K562 (cell line): ENCODE measurements around the gene CDS2. TPM values are rescaled to one million over a fixed set of nuclear protein-coding genes. Genes with fewer than 3 reads are reported as not detected.

ENCODE experiments used
- CHCHD3 ChIP-seq: fragments of 250-450 bp; sonication (Bioruptor Pico); IDR thresholded peaks from 2 replicates; pipeline ENCODE4 v2.1.2; 2022; ENCODE audit warnings: mild to moderate bottlenecking
- COPS2 ChIP-seq: fragments of 450-650 bp; conservative IDR thresholded peaks from 2 replicates; pipeline ENCODE4 v1.6.1; 2016; ENCODE audit warnings: mild to moderate bottlenecking, moderate library complexity
- FOXM1 ChIP-seq, 2 experiments: fragments of 450-650 bp in 1 of 2; sonication (generic) in 1 of 2; formaldehyde crosslinking in 1 of 2; IDR thresholded peaks; 2 replicates each; pipeline versions ENCODE4 v1.6.1 to v1.9.0; 2017 to 2022; ENCODE audit warnings: low read depth in 2 of 2, mild to moderate bottlenecking in 2 of 2, missing genetic modification reagents in 1 of 2, moderate library complexity in 1 of 2
- HBP1 ChIP-seq: fragments of 450-650 bp; formaldehyde crosslinking; IDR thresholded peaks from 2 replicates; pipeline ENCODE4 v1.4.0; 2022; ENCODE audit warnings: missing genetic modification characterization
- HDAC6 ChIP-seq: IDR thresholded peaks from 2 replicates; pipeline ENCODE4 v1.6.1; 2012; ENCODE audit warnings: low read depth, mild to moderate bottlenecking, control low read depth, inconsistent platforms, low read length, moderate library complexity
- HNRNPK ChIP-seq: fragments of 200-400 bp; formaldehyde crosslinking; IDR thresholded peaks from one replicate; pipeline ENCODE4 v1.6.1; 2018; ENCODE audit warnings: mild to moderate bottlenecking, low read depth, low read length; ENCODE audit not compliant: poor library complexity, severe bottlenecking
- LEF1 ChIP-seq: fragments of 450-650 bp; IDR thresholded peaks from 2 replicates; pipeline ENCODE4 v1.6.1; 2016; ENCODE audit warnings: mild to moderate bottlenecking
- MEF2A ChIP-seq: IDR thresholded peaks from 2 replicates; pipeline ENCODE4 v1.6.1; 2011; ENCODE audit warnings: low read depth, mild to moderate bottlenecking, low read length, moderate library complexity; ENCODE audit not compliant: control insufficient read depth
- MYBL2 ChIP-seq, 2 experiments: fragments of 450-650 bp in 1 of 2; sonication (generic) in 1 of 2; formaldehyde crosslinking in 1 of 2; IDR thresholded peaks; 2 replicates each; pipeline versions ENCODE4 v1.6.1 to v1.8.1; 2017 to 2022; ENCODE audit warnings: borderline replicate concordance in 1 of 2, inconsistent platforms in 1 of 2, low read depth in 1 of 2, mild to moderate bottlenecking in 1 of 2, missing genetic modification reagents in 1 of 2, moderate library complexity in 1 of 2
- PCBP1 ChIP-seq: fragments of 200-400 bp; formaldehyde crosslinking; IDR thresholded peaks from 2 replicates; pipeline ENCODE4 v1.6.1; 2018; ENCODE audit warnings: mild to moderate bottlenecking, low read depth, low read length; ENCODE audit not compliant: poor library complexity, severe bottlenecking
- RBM14 ChIP-seq: fragments of 200-400 bp; formaldehyde crosslinking; IDR thresholded peaks from 2 replicates; pipeline ENCODE4 v1.6.1; 2018; ENCODE audit warnings: low read depth, mild to moderate bottlenecking, low read length, moderate library complexity, borderline replicate concordance; ENCODE audit not compliant: insufficient read depth
- TCF7 ChIP-seq: sonication (generic); IDR thresholded peaks from 2 replicates; pipeline ENCODE4 v1.6.1; 2016; ENCODE audit warnings: antibody characterized with exemption, borderline replicate concordance
- TEAD2 ChIP-seq: fragments of 450-650 bp; IDR thresholded peaks from 2 replicates; pipeline ENCODE4 v1.6.1; 2016; ENCODE audit warnings: missing genetic modification characterization, control low read depth, missing compliant biosample characterization
- XRCC4 ChIP-seq: IDR thresholded peaks from one replicate; pipeline ENCODE4 v1.6.1; 2011; ENCODE audit not compliant: insufficient read depth, insufficient read length; ENCODE audit errors: extremely low read depth
- ZNF584 ChIP-seq: fragments of 200-800 bp; sonication (Bioruptor generic); IDR thresholded peaks from 2 replicates; pipeline ENCODE4 v1.6.1; 2016; ENCODE audit warnings: low read depth, mild to moderate bottlenecking, missing genetic modification characterization, missing compliant biosample characterization
- ZNF707 ChIP-seq: fragments of 250-450 bp; sonication (Bioruptor Pico); conservative IDR thresholded peaks from 2 replicates; pipeline ENCODE4 v1.8.0; 2022; ENCODE audit warnings: inconsistent platforms, mild to moderate bottlenecking, moderate library complexity
- polyA plus RNA-seq, 8 experiments: library from polyadenylated mRNA; depleted of rRNA in 4 of 8; stranded (reverse) in 5 of 8; unstranded in 3 of 8; fragments of >200 nt; fragmentation: Nextera tagmentation in 2 of 8; fragmentation: Illumina TruSeq in 1 of 8; extraction: Ambion mirVana in 2 of 8; extraction: Trizol in 1 of 8; gene quantifications; 2 replicates each; pipeline versions ENCODE4 v1.2.1 to v1.2.3, GENCODE V29; 2011 to 2014; ENCODE audit warnings: inconsistent platforms in 1 of 8, missing spikeins in 1 of 8
- total RNA-seq, 7 experiments: library from RNA; depleted of rRNA in 6 of 7; stranded (reverse); fragments of >200 nt in 6 of 7; fragmentation: Illumina TruSeq in 2 of 7; extraction: Trizol in 2 of 7; gene quantifications; 2 replicates each; pipeline versions ENCODE4 v1.2.1 to v1.2.3, GENCODE V29; 2011 to 2021; ENCODE audit warnings: low replicate concordance in 1 of 7
- TF ChIP-seq, protein P1 (sequence below): fragments of 450-650 bp; formaldehyde crosslinking; IDR thresholded peaks from 2 replicates; pipeline ENCODE4 v1.4.0; 2020; ENCODE audit warnings: mild to moderate bottlenecking, moderate library complexity
- TF ChIP-seq, protein P2 (sequence below), 2 experiments: IDR thresholded peaks; 2 replicates each; pipeline ENCODE4 v1.6.1; 2011; ENCODE audit warnings: borderline replicate concordance in 1 of 2, control low read depth in 1 of 2, low read depth in 1 of 2, low read length in 1 of 2, mild to moderate bottlenecking in 1 of 2, mixed read lengths in 1 of 2, moderate library complexity in 1 of 2; ENCODE audit not compliant: insufficient read depth in 1 of 2, insufficient read length in 1 of 2, poor library complexity in 1 of 2, severe bottlenecking in 1 of 2; ENCODE audit errors: extremely low read depth in 1 of 2
- TF ChIP-seq, protein P3 (sequence below): fragments of 450-650 bp; formaldehyde crosslinking; conservative IDR thresholded peaks from 2 replicates; pipeline ENCODE4 v1.4.0; 2022; ENCODE audit warnings: mild to moderate bottlenecking, missing genetic modification characterization

The CDS2 gene
- total and polyA plus RNA-seq, 9 of the 15 experiments (the other 6 are each of a cell fraction or from before 2014, with no cell fraction given): 6.4 to 46.4 (median 12.2) TPM

DNA sequence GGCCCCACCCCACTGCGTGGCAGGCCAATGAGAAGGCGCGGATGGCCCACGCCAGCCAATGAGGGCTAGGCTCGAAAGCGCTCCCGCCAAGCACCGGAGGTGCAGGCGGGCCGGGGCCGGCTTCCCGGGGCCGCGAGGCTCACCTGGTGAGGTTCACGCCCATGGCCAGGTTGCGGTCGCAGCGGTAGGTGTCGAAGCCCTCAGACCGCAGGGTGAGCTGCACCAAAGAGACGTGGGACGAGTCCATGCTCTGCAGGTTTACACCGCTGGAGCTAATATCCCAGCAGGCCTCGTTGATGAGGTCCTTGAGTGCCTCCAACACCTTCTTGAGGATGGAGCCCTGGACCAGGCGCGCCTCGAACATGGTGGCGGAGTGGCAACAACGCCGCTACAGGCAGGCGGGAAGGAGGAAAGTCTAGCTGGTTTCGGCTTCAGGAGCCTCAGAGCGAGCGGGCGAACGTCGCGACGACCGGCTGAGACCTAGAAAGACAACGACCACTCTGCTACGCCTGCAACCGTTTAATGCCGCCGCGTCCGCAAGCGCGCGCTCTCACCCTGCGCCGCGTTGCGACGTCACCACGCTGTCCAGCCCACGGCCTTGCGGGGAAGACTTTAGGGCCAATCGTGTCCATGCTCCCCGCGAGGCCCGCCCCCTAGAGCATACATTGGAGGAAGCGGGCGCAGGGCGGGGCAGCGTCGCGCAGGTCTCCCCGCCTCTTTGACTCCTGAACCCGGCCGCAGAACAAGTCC lies 7.2 kb upstream of the CDS2 start, which contains the start of gene PCNA (continued):
- TF ChIP-seq HBP1 (no peak), COPS2 (no peak), TCF7 (no peak), MYBL2 (IDR thresholded peaks at IDR 0.05; ENCODE audit: low read depth) (0 out of 2 replicates have a peak, but pooled peaks have one; percentile 5), MYBL2 (CRISPR knock-in tag; IDR thresholded peaks at IDR 0.05; ENCODE audit: borderline replicate concordance) (0 out of 2 replicates have a peak, but pooled peaks have one; percentile 9), LEF1 (no peak), MEF2A (no peak), ZNF584 (CRISPR knock-in tag) (no peak), CHCHD3 (no peak), XRCC4 (no peak), RBM14 (0 out of 2 replicates have a peak, but pooled peaks have one; percentile 26), HNRNPK (no peak), TEAD2 (tag) (no peak), ZNF707 (CRISPR knock-in tag) (no peak), FOXM1 (IDR thresholded peaks at IDR 0.05; ENCODE audit: low read depth) (no peak), FOXM1 (CRISPR knock-in tag; IDR thresholded peaks at IDR 0.05; ENCODE audit: low read depth) (peak; percentile 98), PCBP1 (peak; percentile 7), HDAC6 (no peak)
- TF ChIP-seq, protein P1, sequence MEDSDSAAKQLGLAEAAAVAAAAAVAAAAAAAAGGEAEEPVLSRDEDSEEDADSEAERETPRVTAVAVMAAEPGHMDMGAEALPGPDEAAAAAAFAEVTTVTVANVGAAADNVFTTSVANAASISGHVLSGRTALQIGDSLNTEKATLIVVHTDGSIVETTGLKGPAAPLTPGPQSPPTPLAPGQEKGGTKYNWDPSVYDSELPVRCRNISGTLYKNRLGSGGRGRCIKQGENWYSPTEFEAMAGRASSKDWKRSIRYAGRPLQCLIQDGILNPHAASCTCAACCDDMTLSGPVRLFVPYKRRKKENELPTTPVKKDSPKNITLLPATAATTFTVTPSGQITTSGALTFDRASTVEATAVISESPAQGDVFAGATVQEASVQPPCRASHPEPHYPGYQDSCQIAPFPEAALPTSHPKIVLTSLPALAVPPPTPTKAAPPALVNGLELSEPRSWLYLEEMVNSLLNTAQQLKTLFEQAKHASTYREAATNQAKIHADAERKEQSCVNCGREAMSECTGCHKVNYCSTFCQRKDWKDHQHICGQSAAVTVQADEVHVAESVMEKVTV: no peak
- TF ChIP-seq, protein P2, sequence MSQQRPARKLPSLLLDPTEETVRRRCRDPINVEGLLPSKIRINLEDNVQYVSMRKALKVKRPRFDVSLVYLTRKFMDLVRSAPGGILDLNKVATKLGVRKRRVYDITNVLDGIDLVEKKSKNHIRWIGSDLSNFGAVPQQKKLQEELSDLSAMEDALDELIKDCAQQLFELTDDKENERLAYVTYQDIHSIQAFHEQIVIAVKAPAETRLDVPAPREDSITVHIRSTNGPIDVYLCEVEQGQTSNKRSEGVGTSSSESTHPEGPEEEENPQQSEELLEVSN (IDR thresholded peaks at IDR 0.05; ENCODE audit: borderline replicate concordance in 1 of 2, extremely low read depth in 1 of 2, insufficient read depth in 1 of 2, insufficient read length in 1 of 2, low read depth in 1 of 2, low read length in 1 of 2, poor library complexity in 1 of 2, severe bottlenecking in 1 of 2): peak; percentile 98 to 99
- TF ChIP-seq, protein P3, sequence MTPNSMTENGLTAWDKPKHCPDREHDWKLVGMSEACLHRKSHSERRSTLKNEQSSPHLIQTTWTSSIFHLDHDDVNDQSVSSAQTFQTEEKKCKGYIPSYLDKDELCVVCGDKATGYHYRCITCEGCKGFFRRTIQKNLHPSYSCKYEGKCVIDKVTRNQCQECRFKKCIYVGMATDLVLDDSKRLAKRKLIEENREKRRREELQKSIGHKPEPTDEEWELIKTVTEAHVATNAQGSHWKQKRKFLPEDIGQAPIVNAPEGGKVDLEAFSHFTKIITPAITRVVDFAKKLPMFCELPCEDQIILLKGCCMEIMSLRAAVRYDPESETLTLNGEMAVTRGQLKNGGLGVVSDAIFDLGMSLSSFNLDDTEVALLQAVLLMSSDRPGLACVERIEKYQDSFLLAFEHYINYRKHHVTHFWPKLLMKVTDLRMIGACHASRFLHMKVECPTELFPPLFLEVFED (CRISPR knock-in tag): no peak
